Esophagus squamous epithelium (tissue), 4 donors: ENCODE measurements around the gene THSD7A.

ENCODE experiments used
- CTCF ChIP-seq, 6 experiments: fragments of 450-650 bp in 4 of 6; fragments of 200-600 bp in 2 of 6; sonication (generic) in 2 of 6; IDR thresholded peaks; one replicate each; pipeline ENCODE4 v1.5.1; 2016 to 2019; ENCODE audit warnings: antibody characterized with exemption in 6 of 6, mild to moderate bottlenecking in 4 of 6, moderate library complexity in 4 of 6
- POLR2A ChIP-seq, 4 donors: fragments of 450-650 bp; IDR thresholded peaks; one replicate each; pipeline ENCODE4 v1.6.1; 2017; ENCODE audit warnings: antibody characterized with exemption in 4 of 4, mild to moderate bottlenecking in 4 of 4, moderate library complexity in 3 of 4

GRCh38 chr7:11699666-11700065 is 132.3 kb downstream of the THSD7A start:
- TF ChIP-seq CTCF (IDR thresholded peaks at IDR 0.05) (no peak), POLR2A (IDR thresholded peaks at IDR 0.05) (no peak)
